OCI-LY1 (cell line): ENCODE results near the gene PFN4.

Experiments
- EZH2 ChIP-seq: fragments of 200-600 bp; sonication (generic), shearing (Covaris generic); IDR thresholded peaks from 2 replicates; pipeline ENCODE4 v1.8.0; 2017; ENCODE audit warnings: borderline replicate concordance, mixed run types, mild to moderate bottlenecking, antibody characterized with exemption, low read length, moderate library complexity, mixed read lengths
- TF ChIP-seq, protein P1 (sequence below): fragments of 200-600 bp; sonication (generic), shearing (Covaris generic); IDR thresholded peaks from 2 replicates; pipeline ENCODE4 v1.5.1; 2017; ENCODE audit warnings: mild to moderate bottlenecking, antibody characterized with exemption, low read length, moderate library complexity, mixed read lengths

GRCh38 chr2:24104110-24104650 is 19.0 kb downstream of the PFN4 start:
- TF ChIP-seq, protein P1, sequence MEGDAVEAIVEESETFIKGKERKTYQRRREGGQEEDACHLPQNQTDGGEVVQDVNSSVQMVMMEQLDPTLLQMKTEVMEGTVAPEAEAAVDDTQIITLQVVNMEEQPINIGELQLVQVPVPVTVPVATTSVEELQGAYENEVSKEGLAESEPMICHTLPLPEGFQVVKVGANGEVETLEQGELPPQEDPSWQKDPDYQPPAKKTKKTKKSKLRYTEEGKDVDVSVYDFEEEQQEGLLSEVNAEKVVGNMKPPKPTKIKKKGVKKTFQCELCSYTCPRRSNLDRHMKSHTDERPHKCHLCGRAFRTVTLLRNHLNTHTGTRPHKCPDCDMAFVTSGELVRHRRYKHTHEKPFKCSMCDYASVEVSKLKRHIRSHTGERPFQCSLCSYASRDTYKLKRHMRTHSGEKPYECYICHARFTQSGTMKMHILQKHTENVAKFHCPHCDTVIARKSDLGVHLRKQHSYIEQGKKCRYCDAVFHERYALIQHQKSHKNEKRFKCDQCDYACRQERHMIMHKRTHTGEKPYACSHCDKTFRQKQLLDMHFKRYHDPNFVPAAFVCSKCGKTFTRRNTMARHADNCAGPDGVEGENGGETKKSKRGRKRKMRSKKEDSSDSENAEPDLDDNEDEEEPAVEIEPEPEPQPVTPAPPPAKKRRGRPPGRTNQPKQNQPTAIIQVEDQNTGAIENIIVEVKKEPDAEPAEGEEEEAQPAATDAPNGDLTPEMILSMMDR = no peak
- TF ChIP-seq EZH2 = no peak
